H1 (cell line): Measurements from ENCODE around the gene CACNA2D1. TPM values are rescaled to one million over a fixed set of nuclear protein-coding genes. Genes with fewer than 3 reads are reported as not detected.

ENCODE experiments used
- CTCF ChIA-PET: fragments of 300-600 bp; sonication (Branson Sonifier 250); formaldehyde crosslinking; loops from one replicate; lab custom pipeline; 2021; ENCODE audit not compliant: partially characterized antibody; lab: Charles Lee
- POLR2A ChIA-PET: fragments of 300-600 bp; sonication (Branson Sonifier 250); formaldehyde crosslinking; loops from one replicate; lab custom pipeline; 2021; ENCODE audit warnings: inconsistent platforms; ENCODE audit not compliant: partially characterized antibody; lab: Charles Lee
- DNase-seq, 2 experiments: peaks; one replicate each; pipeline versions ENCODE4 v3.0.0 to v3.0.0-alpha.2; 2010 to 2022; ENCODE audit warnings: low spot score in 2 of 2, low read depth in 1 of 2, mixed read lengths in 1 of 2
- FAIRE-seq: peaks from 2 replicates; lab custom pipeline; 2011; peaks lifted over from hg19 to GRCh38; lab: Jason Lieb, UNC
- H2AFZ ChIP-seq: 2 replicates; pipeline ENCODE4 v1.8.1; 2012; ENCODE audit warnings: low read length, inconsistent platforms
- H2AK5ac ChIP-seq: 2 replicates; pipeline ENCODE4 v1.6.1; 2013; ENCODE audit warnings: low read depth, low read length
- H2BK120ac ChIP-seq: replicated peaks from 2 replicates; pipeline ENCODE3; 2013; ENCODE audit warnings: low read depth, low read length, inconsistent platforms
- H2BK12ac ChIP-seq: 2 replicates; pipeline ENCODE4 v1.6.1; 2013; ENCODE audit warnings: low read depth, low read length
- H2BK15ac ChIP-seq: 2 replicates; pipeline ENCODE4 v1.6.1; 2013; ENCODE audit warnings: low read length
- H2BK20ac ChIP-seq: 2 replicates; pipeline ENCODE4 v1.6.1; 2013; ENCODE audit warnings: low read length
- H2BK5ac ChIP-seq: 2 replicates; pipeline ENCODE4 v1.6.1; 2013; ENCODE audit warnings: low read depth, low read length
- H3K14ac ChIP-seq: 2 replicates; pipeline ENCODE4 v1.6.1; 2013; ENCODE audit warnings: inconsistent platforms; ENCODE audit not compliant: insufficient read length
- H3K18ac ChIP-seq: 2 replicates; pipeline ENCODE4 v1.6.1; 2013; ENCODE audit warnings: low read length; ENCODE audit errors: extremely low read depth
- H3K23ac ChIP-seq: 2 replicates; pipeline ENCODE4 v1.6.1; 2013; ENCODE audit warnings: inconsistent platforms; ENCODE audit not compliant: insufficient read length
- H3K23me2 ChIP-seq: 2 replicates; pipeline ENCODE4 v1.6.1; 2013; ENCODE audit warnings: low read depth, low read length
- H3K27ac ChIP-seq: 2 replicates; pipeline ENCODE4 v1.6.1; 2011; ENCODE audit warnings: low read depth, low read length, inconsistent platforms
- H3K27me3 ChIP-seq, 4 experiments: replicated peaks in 1 of 4; 1 replicate in 1 of 4; 2 replicates in 3 of 4; pipeline versions ENCODE4 v1.6.1 to v1.8.1; 2011 to 2013; ENCODE audit warnings: low read length in 3 of 4, mild to moderate bottlenecking in 3 of 4, inconsistent platforms in 2 of 4, mixed read lengths in 2 of 4, moderate library complexity in 1 of 4; ENCODE audit not compliant: control insufficient read depth in 3 of 4, insufficient read depth in 3 of 4; ENCODE audit errors: extremely low read depth in 1 of 4
- H3K36me3 ChIP-seq, 4 experiments: 2 replicates each; pipeline versions ENCODE4 v1.6.1 to v1.8.1; 2011 to 2013; ENCODE audit warnings: mild to moderate bottlenecking in 4 of 4, low read length in 3 of 4, moderate library complexity in 2 of 4, control low read depth in 1 of 4, inconsistent platforms in 1 of 4; ENCODE audit not compliant: insufficient read depth in 4 of 4, control insufficient read depth in 2 of 4
- H3K4ac ChIP-seq: replicated peaks from 2 replicates; pipeline ENCODE3; 2013; ENCODE audit warnings: low read length, low read depth, mixed read lengths, inconsistent platforms; ENCODE audit not compliant: insufficient read length
- H3K4me1 ChIP-seq, 4 experiments: replicated peaks in 1 of 4; 1 replicate in 1 of 4; 2 replicates in 3 of 4; pipeline versions ENCODE4 v1.6.1 to v1.8.1; 2011 to 2013; ENCODE audit warnings: low read length in 3 of 4, inconsistent platforms in 2 of 4, mixed read lengths in 1 of 4; ENCODE audit not compliant: insufficient read depth in 4 of 4, control insufficient read depth in 3 of 4
- H3K4me2 ChIP-seq, 2 experiments: 2 replicates each; pipeline versions ENCODE4 v1.6.1 to v1.8.1; 2011 to 2013; ENCODE audit warnings: low read depth in 2 of 2, low read length in 2 of 2, control low read depth in 1 of 2, inconsistent platforms in 1 of 2, mild to moderate bottlenecking in 1 of 2; ENCODE audit not compliant: insufficient read depth in 1 of 2
- H3K4me3 ChIP-seq, 4 experiments: fragments of 200-600, 300-600 bp in 1 of 4; sonication (generic), shearing (Covaris generic), sonication (Bioruptor Twin) in 1 of 4; 2 replicates each; pipeline versions ENCODE4 v1.5.1 to v1.8.1; 2011 to 2016; ENCODE audit warnings: low read length in 4 of 4, low read depth in 3 of 4, control low read depth in 2 of 4, inconsistent platforms in 2 of 4, mild to moderate bottlenecking in 2 of 4, mixed read lengths in 1 of 4, moderate library complexity in 1 of 4; ENCODE audit not compliant: insufficient read depth in 2 of 4; ENCODE audit errors: extremely low read depth in 1 of 4
- H3K56ac ChIP-seq: replicated peaks from 2 replicates; pipeline ENCODE3; 2013; ENCODE audit warnings: low read depth, mild to moderate bottlenecking, mixed read lengths, low read length, inconsistent platforms; ENCODE audit not compliant: insufficient read length
- H3K79me1 ChIP-seq: 2 replicates; pipeline ENCODE4 v1.6.1; 2013; ENCODE audit warnings: low read depth, low read length, control low read depth
- H3K79me2 ChIP-seq, 2 experiments: 2 replicates each; pipeline versions ENCODE4 v1.6.1 to v1.8.1; 2012 to 2013; ENCODE audit warnings: low read length in 2 of 2, mild to moderate bottlenecking in 2 of 2, inconsistent platforms in 1 of 2; ENCODE audit not compliant: insufficient read depth in 2 of 2, control insufficient read depth in 1 of 2
- H3K9ac ChIP-seq, 4 experiments: replicated peaks in 1 of 4; 1 replicate in 1 of 4; 2 replicates in 3 of 4; pipeline versions ENCODE4 v1.6.1 to v1.8.1; 2011 to 2013; ENCODE audit warnings: low read depth in 3 of 4, low read length in 3 of 4, control low read depth in 2 of 4, mild to moderate bottlenecking in 2 of 4, moderate library complexity in 2 of 4, inconsistent platforms in 1 of 4; ENCODE audit errors: extremely low read depth in 1 of 4
- H3K9me3 ChIP-seq, 2 experiments: 2 replicates each; pipeline versions ENCODE4 v1.6.1 to v1.8.1; 2012 to 2013; ENCODE audit warnings: mild to moderate bottlenecking in 2 of 2, moderate library complexity in 2 of 2, control low read depth in 1 of 2, inconsistent platforms in 1 of 2, low read depth in 1 of 2, low read length in 1 of 2, mixed read lengths in 1 of 2; ENCODE audit not compliant: insufficient read depth in 2 of 2
- H4K20me1 ChIP-seq, 2 experiments: replicated peaks in 1 of 2; 2 replicates each; pipeline versions ENCODE3 to v1.8.1; 2011 to 2013; ENCODE audit warnings: inconsistent platforms in 2 of 2, low read length in 2 of 2, mild to moderate bottlenecking in 1 of 2; ENCODE audit not compliant: insufficient read depth in 2 of 2, control insufficient read depth in 1 of 2
- H4K5ac ChIP-seq: 2 replicates; pipeline ENCODE4 v1.6.1; 2013; ENCODE audit warnings: low read length, low read depth, mixed read lengths, inconsistent platforms; ENCODE audit not compliant: insufficient read length
- H4K8ac ChIP-seq: 2 replicates; pipeline ENCODE4 v1.8.0; 2013; ENCODE audit warnings: mild to moderate bottlenecking, moderate library complexity, low read length, inconsistent platforms; ENCODE audit not compliant: insufficient read depth; ENCODE audit errors: extremely low read depth
- H4K91ac ChIP-seq: replicated peaks from 2 replicates; pipeline ENCODE3; 2013; ENCODE audit warnings: low read length, mixed read lengths, inconsistent platforms; ENCODE audit not compliant: insufficient read length
- ATF3 ChIP-seq: IDR thresholded peaks from 2 replicates; pipeline ENCODE4 v1.6.1; 2011; ENCODE audit warnings: low read depth, mild to moderate bottlenecking, low read length; ENCODE audit not compliant: insufficient read depth
- BACH1 ChIP-seq: IDR thresholded peaks from 2 replicates; pipeline ENCODE4 v1.6.1; 2012; ENCODE audit warnings: low read length, improper control_type of control experiment
- CBX8 ChIP-seq: fragments of 300-800, 300-1000 bp; sonication (generic); IDR thresholded peaks from 2 replicates; pipeline ENCODE4 v1.7.1; 2016; ENCODE audit warnings: low read depth, low read length, borderline replicate concordance
- CHD2 ChIP-seq: IDR thresholded peaks from 2 replicates; pipeline ENCODE4 v1.6.1; 2012; ENCODE audit warnings: low read length, improper control_type of control experiment
- EP300 ChIP-seq, 2 experiments: IDR thresholded peaks; 1 replicate in 1 of 2; 2 replicates in 1 of 2; pipeline ENCODE4 v1.6.1; 2011 to 2012; ENCODE audit warnings: low read depth in 2 of 2, low read length in 2 of 2, mild to moderate bottlenecking in 2 of 2, borderline replicate concordance in 1 of 2, inconsistent platforms in 1 of 2, moderate library complexity in 1 of 2
- EZH2 ChIP-seq: fragments of 200-600 bp; sonication (generic); IDR thresholded peaks from 2 replicates; pipeline ENCODE4 v1.7.1; 2012; ENCODE audit warnings: low read depth, mild to moderate bottlenecking, moderate library complexity, low read length, inconsistent platforms; ENCODE audit not compliant: severe bottlenecking
- GABPA ChIP-seq: IDR thresholded peaks from 2 replicates; pipeline ENCODE4 v1.6.1; 2011; ENCODE audit warnings: mild to moderate bottlenecking, low read length, moderate library complexity, borderline replicate concordance; ENCODE audit not compliant: insufficient read depth
- GTF2F1 ChIP-seq: IDR thresholded peaks from 2 replicates; pipeline ENCODE4 v1.6.1; 2012; ENCODE audit warnings: low read depth, low read length, improper control_type of control experiment, borderline replicate concordance
- HDAC6 ChIP-seq: IDR thresholded peaks from one replicate; pipeline ENCODE4 v1.7.1; 2012; ENCODE audit warnings: low read depth, mild to moderate bottlenecking, inconsistent platforms, low read length, moderate library complexity
- KDM4A ChIP-seq: IDR thresholded peaks from one replicate; pipeline ENCODE4 v1.7.1; 2012; ENCODE audit warnings: low read depth, mild to moderate bottlenecking, moderate library complexity, low read length, inconsistent platforms; ENCODE audit not compliant: severe bottlenecking
- POLR2AphosphoS5 ChIP-seq: IDR thresholded peaks from 2 replicates; pipeline ENCODE4 v1.6.1; 2011; ENCODE audit warnings: low read depth, low read length
- POU5F1 ChIP-seq: IDR thresholded peaks from 2 replicates; pipeline ENCODE4 v1.6.1; 2011; ENCODE audit warnings: low read depth, mild to moderate bottlenecking, low read length, moderate library complexity
- SIX5 ChIP-seq: IDR thresholded peaks from 2 replicates; pipeline ENCODE4 v1.6.1; 2011; ENCODE audit warnings: mild to moderate bottlenecking, low read depth, low read length
- SP2 ChIP-seq: IDR thresholded peaks from 2 replicates; pipeline ENCODE4 v1.6.1; 2012; ENCODE audit warnings: mild to moderate bottlenecking, low read length, inconsistent platforms
- SUZ12 ChIP-seq: fragments of 200-600 bp; sonication (generic); IDR thresholded peaks from 2 replicates; pipeline ENCODE4 v1.6.1; 2012; ENCODE audit warnings: mild to moderate bottlenecking, inconsistent platforms, low read length, moderate library complexity, mixed read lengths
- polyA plus RNA-seq, 7 experiments: library from polyadenylated mRNA; depleted of rRNA in 3 of 7; stranded (reverse) in 5 of 7; unstranded in 2 of 7; fragments of >200 nt in 5 of 7; fragments of 200-250 nt in 2 of 7; gene quantifications; 1 replicate in 5 of 7; 2 replicates in 1 of 7; 4 replicates in 1 of 7; pipeline versions ENCODE4 v1.2.1 to v1.2.3, GENCODE V29; 2011 to 2013; ENCODE audit warnings: missing spikeins in 2 of 7, mixed read lengths in 2 of 7
- total RNA-seq: library from RNA; stranded (reverse); fragmentation: NEBNext Ultra II Directional; extraction: Animal tissue kit (Norgen Biotek cat#: 25700); gene quantifications from 2 replicates; pipeline ENCODE4 v1.2.1, GENCODE V29; 2021

Gene CACNA2D1
- total and polyA plus RNA-seq, 2 of the 8 experiments (the other 6 are each of a cell fraction or from before 2014, with no cell fraction given): 4.3 to 27.3 TPM

- H3K4me2 ChIP-seq: no peak overlapping the region
- no peak overlapping the region for H2BK20ac ChIP-seq
- no peaks in the 10 kb centered on the region for H3K23me2 ChIP-seq
- H2AFZ ChIP-seq: no peak overlapping the region
- no peak overlapping the region for H2BK120ac ChIP-seq
- H4K91ac ChIP-seq: no peak overlapping the region
- H2BK12ac ChIP-seq: no peak overlapping the region
- no peaks in the 10 kb centered on the region for H3K36me3 ChIP-seq
- DNase-seq (no peak), FAIRE-seq (no peak)
- no peak overlapping the region for H2AK5ac ChIP-seq
- H4K5ac ChIP-seq: no peak overlapping the region
- H3K18ac ChIP-seq: no peak overlapping the region
- ChIA-PET POLR2A (no interaction called here), CTCF (interaction anchor here (1.2 kb wide), 1 partner anchor 19 kb away, joined by 4 read pairs; no protein-coding TSS in a partner anchor)
- no peaks in the 10 kb centered on the region for H3K9me3 ChIP-seq
- H2BK15ac ChIP-seq: no peak overlapping the region
- H3K4me3 ChIP-seq: no peak overlapping the region
- no peak overlapping the region for H2BK5ac ChIP-seq
- H3K14ac ChIP-seq: no peak overlapping the region
- no peak overlapping the region for H3K23ac ChIP-seq
- no peak overlapping the region for H3K9ac ChIP-seq
- no peaks in the 10 kb centered on the region for H4K20me1 ChIP-seq
- H3K4ac ChIP-seq: no peak overlapping the region
- H3K79me1 ChIP-seq: no peaks in the 10 kb centered on the region
- no peaks in the 10 kb centered on the region for H3K4me1 ChIP-seq
- H3K56ac ChIP-seq: no peak overlapping the region
- no peak overlapping the region for H4K8ac ChIP-seq
- H3K79me2 ChIP-seq: no peaks in the 10 kb centered on the region
- H3K27ac ChIP-seq: no peak overlapping the region
- H3K27me3 ChIP-seq: no peaks in the 10 kb centered on the region
- TF ChIP-seq KDM4A: no peak
- no peak for TF ChIP-seq ATF3
- TF ChIP-seq CBX8: no peak
- TF ChIP-seq BACH1: no peak
- no peak for TF ChIP-seq GABPA
- TF ChIP-seq GTF2F1: no peak
- TF ChIP-seq EZH2: no peak
- no peak for TF ChIP-seq HDAC6
- no peak for TF ChIP-seq POU5F1
- TF ChIP-seq SUZ12: no peak
- no peak for TF ChIP-seq SP2
- no peak for TF ChIP-seq EP300 (IDR thresholded peaks at IDR 0.05; ENCODE audit: borderline replicate concordance in 1 of 2, low read depth in 2 of 2, low read length in 2 of 2)
- TF ChIP-seq SIX5: no peak
- TF ChIP-seq POLR2AphosphoS5: no peak
- no peak for TF ChIP-seq CHD2
These were observed 193.0 kb downstream of the CACNA2D1 start for GRCh38 chr7:82250598-82250997.
